Testis (tissue), 2 donors: ENCODE data around the gene MTHFR.

Experiments used
- CTCF ChIP-seq, 3 experiments: fragments of 450-650 bp in 2 of 3; fragments of 200-600 bp in 1 of 3; sonication (generic) in 1 of 3; IDR thresholded peaks; one replicate each; pipeline ENCODE4 v1.5.1; 2016 to 2019; ENCODE audit warnings: antibody characterized with exemption in 3 of 3, mild to moderate bottlenecking in 2 of 3, moderate library complexity in 1 of 3
- POLR2A ChIP-seq: fragments of 450-650 bp; IDR thresholded peaks from one replicate; pipeline ENCODE4 v1.6.1; 2017; ENCODE audit warnings: antibody characterized with exemption, mild to moderate bottlenecking, moderate library complexity

- no peak for TF ChIP-seq CTCF (IDR thresholded peaks at IDR 0.05)
- TF ChIP-seq POLR2A: no peak
These were observed 17.2 kb downstream of the MTHFR start for GRCh38 chr1:11788549-11789053.
